SU-DHL-6 (cell line): ENCODE results near the gene YPEL1.

Source experiments
- H2AFZ ChIP-seq: fragments of 200-600 bp; sonication (generic); 2 replicates; pipeline ENCODE4 v1.6.1; 2014; ENCODE audit warnings: low read depth, mild to moderate bottlenecking, moderate library complexity, mixed read lengths, antibody characterized with exemption, low read length; ENCODE audit not compliant: severe bottlenecking
- H3F3A ChIP-seq: fragments of 200-600 bp; shearing (Covaris generic); 2 replicates; pipeline ENCODE4 v1.6.0; 2016; ENCODE audit warnings: antibody characterized with exemption, mild to moderate bottlenecking; ENCODE audit not compliant: insufficient read depth
- H3K27ac ChIP-seq: fragments of 200-600 bp; sonication (generic); 2 replicates; pipeline ENCODE4 v1.5.1; 2016; ENCODE audit warnings: low read depth, mild to moderate bottlenecking, low read length, moderate library complexity, mixed read lengths
- H3K27me3 ChIP-seq: fragments of 200-600 bp; sonication (generic), shearing (Covaris generic); 2 replicates; pipeline ENCODE4 v1.6.0; 2014; ENCODE audit warnings: mild to moderate bottlenecking, low read length
- H3K36me3 ChIP-seq: fragments of 200-600 bp; sonication (generic); 2 replicates; pipeline ENCODE4 v1.6.1; 2014; ENCODE audit warnings: mild to moderate bottlenecking, low read length, mixed read lengths
- H3K4me2 ChIP-seq: fragments of 300-600, 200-600 bp; shearing (Covaris generic), sonication (generic); 2 replicates; pipeline ENCODE4 v1.6.0; 2014; ENCODE audit warnings: low read length, low read depth, mild to moderate bottlenecking; ENCODE audit not compliant: poor library complexity, severe bottlenecking
- H3K4me3 ChIP-seq: fragments of 200-600 bp; sonication (generic); 2 replicates; pipeline ENCODE4 v1.5.1; 2014; ENCODE audit warnings: antibody characterized with exemption, low read length, mild to moderate bottlenecking, mixed read lengths; ENCODE audit not compliant: insufficient read depth, poor library complexity, severe bottlenecking
- H3K79me2 ChIP-seq: fragments of 200-600 bp; sonication (generic); 2 replicates; pipeline ENCODE4 v1.6.1; 2014; ENCODE audit warnings: mild to moderate bottlenecking, low read length, moderate library complexity; ENCODE audit not compliant: insufficient read depth
- H3K9ac ChIP-seq: fragments of 200-600 bp; sonication (generic); 2 replicates; pipeline ENCODE4 v1.7.0; 2014; ENCODE audit warnings: mild to moderate bottlenecking, low read length
- H3K9me2 ChIP-seq: fragments of 200-600 bp; sonication (generic); replicated peaks from 2 replicates; pipeline ENCODE4 v1.6.1; 2014; ENCODE audit warnings: low read length; ENCODE audit not compliant: insufficient read depth
- H3K9me3 ChIP-seq: fragments of 200-600 bp; sonication (generic); 2 replicates; pipeline ENCODE4 v1.6.1; 2014; ENCODE audit warnings: low read length, mixed read lengths; ENCODE audit not compliant: insufficient read depth
- H4K20me1 ChIP-seq: fragments of 200-600 bp; sonication (generic); 2 replicates; pipeline ENCODE4 v1.6.1; 2014; ENCODE audit warnings: low read depth, mild to moderate bottlenecking, antibody characterized with exemption, low read length, moderate library complexity, mixed read lengths
- CTCF ChIP-seq: fragments of 200-600 bp; sonication (generic); IDR thresholded peaks from one replicate; pipeline ENCODE4 v1.5.1; 2017; ENCODE audit warnings: antibody characterized with exemption, mild to moderate bottlenecking, low read length, moderate library complexity; ENCODE audit not compliant: insufficient read depth, poor library complexity, severe bottlenecking
- EZH2phosphoT487 ChIP-seq: fragments of 200-600 bp; sonication (generic), shearing (Covaris generic); conservative IDR thresholded peaks from 2 replicates; pipeline ENCODE4 v1.6.1; 2018; ENCODE audit warnings: mild to moderate bottlenecking, antibody characterized with exemption, low read length, moderate library complexity, mixed read lengths

Gene YPEL1

DNA sequence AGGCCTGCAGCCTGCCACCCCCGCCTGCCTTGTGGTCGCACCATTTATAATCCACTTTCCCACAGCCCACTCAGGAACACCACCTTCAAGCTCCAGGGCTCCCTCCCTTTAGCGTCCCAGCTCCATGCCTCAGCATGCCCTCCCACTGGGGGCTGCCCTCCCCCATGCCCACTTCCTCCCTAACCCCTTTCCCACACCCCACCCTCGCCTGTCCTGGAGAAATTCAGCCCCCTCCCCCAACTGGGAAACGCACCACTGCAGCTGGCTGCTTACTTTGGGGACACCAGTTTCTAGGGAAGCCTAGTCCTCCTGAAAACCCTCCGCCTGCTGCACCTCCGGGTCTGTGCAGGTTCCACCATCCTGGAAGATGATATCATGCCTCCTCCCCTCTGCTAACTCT, 3.4 kb upstream of the YPEL1 start:
- H3K36me3 ChIP-seq: no peaks in the 10 kb centered on the region
- no peak overlapping the region for H2AFZ ChIP-seq
- H3F3A ChIP-seq: no peaks in the 10 kb centered on the region
- no peaks in the 10 kb centered on the region for H4K20me1 ChIP-seq
- no peak for TF ChIP-seq CTCF
- no peak for TF ChIP-seq EZH2phosphoT487
- H3K79me2 ChIP-seq: no peaks in the 10 kb centered on the region
- H3K9me3 ChIP-seq: no peaks in the 10 kb centered on the region
- H3K4me2 ChIP-seq: no peak overlapping the region
- no peaks in the 10 kb centered on the region for H3K27me3 ChIP-seq
- no peak overlapping the region for H3K4me3 ChIP-seq
- H3K9ac ChIP-seq: no peak overlapping the region
- H3K9me2 ChIP-seq: no peaks in the 10 kb centered on the region
- H3K27ac ChIP-seq: no peak overlapping the region

DNA sequence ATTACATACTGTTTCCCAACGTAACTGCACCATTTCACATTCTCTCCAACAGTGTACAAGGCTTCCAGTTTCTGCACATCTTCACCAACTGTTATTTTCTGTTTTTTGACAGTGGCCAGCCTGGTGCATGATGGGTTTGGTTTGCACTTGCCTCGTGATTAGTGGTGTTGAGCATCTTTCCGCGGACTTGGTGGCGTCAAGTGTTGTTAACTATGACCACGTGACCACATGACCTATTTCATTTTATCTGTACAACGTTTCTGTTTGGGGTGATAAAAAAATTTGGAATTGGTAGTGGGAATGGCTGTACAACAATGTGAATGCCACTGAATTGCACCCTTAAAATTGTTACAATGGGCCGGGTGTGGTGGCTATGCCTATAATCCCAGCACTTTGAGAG, 2.5 kb upstream of the YPEL1 start:
- TF ChIP-seq CTCF (no peak), EZH2phosphoT487 (no peak)
- H3K9me2 ChIP-seq: no peaks in the 10 kb centered on the region
- no peaks in the 10 kb centered on the region for H3F3A ChIP-seq
- H3K36me3 ChIP-seq: no peaks in the 10 kb centered on the region
- no peaks in the 10 kb centered on the region for H3K9me3 ChIP-seq
- no peak overlapping the region for H3K4me3 ChIP-seq
- no peaks in the 10 kb centered on the region for H3K79me2 ChIP-seq
- H3K27me3 ChIP-seq: no peaks in the 10 kb centered on the region
- no peak overlapping the region for H3K4me2 ChIP-seq
- no peak overlapping the region for H3K27ac ChIP-seq
- no peak overlapping the region for H2AFZ ChIP-seq
- H4K20me1 ChIP-seq: no peaks in the 10 kb centered on the region
- no peak overlapping the region for H3K9ac ChIP-seq

GRCh38 chr22:21736948-21737347, 1.4 kb upstream of the YPEL1 start:
- H3K4me3 ChIP-seq: no peak overlapping the region
- TF ChIP-seq CTCF (no peak), EZH2phosphoT487 (no peak)
- no peaks in the 10 kb centered on the region for H3K36me3 ChIP-seq
- no peaks in the 10 kb centered on the region for H3K27me3 ChIP-seq
- no peak overlapping the region for H2AFZ ChIP-seq
- no peaks in the 10 kb centered on the region for H4K20me1 ChIP-seq
- no peaks in the 10 kb centered on the region for H3K79me2 ChIP-seq
- H3K9ac ChIP-seq: no peak overlapping the region
- H3F3A ChIP-seq: no peaks in the 10 kb centered on the region
- H3K4me2 ChIP-seq: no peak overlapping the region
- H3K27ac ChIP-seq: no peak overlapping the region
- no peaks in the 10 kb centered on the region for H3K9me2 ChIP-seq
- no peaks in the 10 kb centered on the region for H3K9me3 ChIP-seq
